Spinal cord (tissue), 4 donors: Measurements from ENCODE around the gene KIAA1210. TPM values are rescaled to one million over a fixed set of nuclear protein-coding genes. Genes with fewer than 3 reads are reported as not detected.

Experiments
- polyA plus RNA-seq, 2 donors: library from polyadenylated mRNA; unstranded; fragments of 120-200 nt; gene quantifications; one replicate each; pipeline ENCODE4 v1.2.1, GENCODE V29; 2013; ENCODE audit not compliant: insufficient read length in 2 of 2
- total RNA-seq, 2 donors: library from RNA; depleted of rRNA in 1 of 2; stranded (reverse); fragments of 120-200 nt in 1 of 2; fragments of >200 nt in 1 of 2; gene quantifications; one replicate each; pipeline versions ENCODE4 v1.2.3 to v1.2.4, GENCODE V29; 2013 to 2014

The KIAA1210 gene
- total and polyA plus RNA-seq, 4 donors: 0.11 to 2.1 (median 0.49) TPM

Other genes with a start within 250 kb of the KIAA1210 start
- gene LONRF3, start 153.2 kb downstream of the KIAA1210 start, total RNA-seq: 1 to 10 TPM; 5.4 to 8.8 TPM
- 1 to 10 TPM; 2.3 to 2.9 TPM for gene LONRF3, start 153.2 kb downstream of the KIAA1210 start, polyA plus RNA-seq
- not detected for gene CT47C1, start 54.8 kb downstream of the KIAA1210 start, total RNA-seq
- gene CT47C1, start 54.8 kb downstream of the KIAA1210 start, polyA plus RNA-seq: not detected
- gene PGRMC1, start 108.5 kb upstream of the KIAA1210 start, total RNA-seq: 100 to 1,000 TPM; 250 to 433 TPM
- gene PGRMC1, start 108.5 kb upstream of the KIAA1210 start, polyA plus RNA-seq: 100 to 1,000 TPM; 280 to 301 TPM